ENCODE measurements around the gene ATP6V0B. TPM values are rescaled to one million over a fixed set of nuclear protein-coding genes. Genes with fewer than 3 reads are reported as not detected.

Gene ATP6V0B
- total RNA-seq = 126 and 144 TPM in 2 replicates

GRCh38 chr1:43974443-43975248 is at the start of gene ATP6V0B:
Gene ATP6V0B, plus strand, starts transcription at chr1:43974960. Its CDS starts 81 bp downstream, at chr1:43975041.

GRCh38 chr1:43933386-43934100 is 41.2 kb upstream of the ATP6V0B start, which contains the start of gene ARTN:
Gene ARTN, plus strand, starts transcription at chr1:43933801. Its CDS starts 1,856 bp downstream, at chr1:43935657.

GRCh38 chr1:43946236-43947060 is 28.3 kb upstream of the ATP6V0B start, which contains the start of gene IPO13:
Gene IPO13, plus strand, starts transcription at chr1:43946950. Its CDS starts 651 bp downstream, at chr1:43947601.

GRCh38 chr1:43969746-43970466 is 4.9 kb upstream of the ATP6V0B start, which contains the start of gene DPH2:
Gene DPH2, plus strand, starts transcription at chr1:43970010. Its CDS starts 166 bp downstream, at chr1:43970176.

GRCh38 chr1:43978551-43979260 is 3.9 kb downstream of the ATP6V0B start, which contains the start of gene B4GALT2:
Gene B4GALT2, plus strand, starts transcription at chr1:43979210. Its CDS starts 1,951 bp downstream, at chr1:43981161.

GRCh38 chr1:43991476-43992231 is 16.9 kb downstream of the ATP6V0B start, which contains the start of gene CCDC24:
Gene CCDC24, plus strand, starts transcription at chr1:43991599. Its CDS starts 280 bp downstream, at chr1:43991879.

Other genes starting within 250 kb of the ATP6V0B start
- not detected in 2 replicates for gene ARTN, start 41.2 kb upstream of the ATP6V0B start, total RNA-seq
- 23.7 and 26.2 TPM in 2 replicates for gene IPO13, start 28.0 kb upstream of the ATP6V0B start, total RNA-seq
- gene DPH2, start 5.0 kb upstream of the ATP6V0B start, total RNA-seq = 16.5 and 49.0 TPM in 2 replicates
- gene B4GALT2, start 4.2 kb downstream of the ATP6V0B start, total RNA-seq = 134 and 142 TPM in 2 replicates
- gene CCDC24, start 16.6 kb downstream of the ATP6V0B start, total RNA-seq = 3.7 and 6.0 TPM in 2 replicates
- 3.9 and 5.5 TPM in 2 replicates for gene SLC6A9, start 56.5 kb downstream of the ATP6V0B start, total RNA-seq
- under 0.01 TPM in 1 of 2 replicates, not detected in the other for gene KLF17, start 143.9 kb downstream of the ATP6V0B start, total RNA-seq
- not detected in 2 replicates for gene KLF18, start 166.7 kb downstream of the ATP6V0B start, total RNA-seq
- 38.1 and 49.1 TPM in 2 replicates for gene DMAP1, start 238.5 kb downstream of the ATP6V0B start, total RNA-seq